HCT116 (cell line): ENCODE measurements around the gene ZNF341. TPM values are rescaled to one million over a fixed set of nuclear protein-coding genes. Genes with fewer than 3 reads are reported as not detected.

Source experiments
- ATAC-seq: fragments of 200-7000 bp; cut with Tn5 transposase; 2 replicates; pipeline ENCODE4 v1.9.1; 2020; ENCODE audit warnings: mild to moderate bottlenecking, moderate library complexity
- BruUV-seq: library from RNA; stranded (reverse); fragments of 400-500 nt; replicated peaks from 2 replicates; lab custom pipeline; 2021; lab: Mats Ljungman, UMichigan
- CTCF ChIA-PET: fragments of 300-600 bp; sonication (Branson Sonifier 250); formaldehyde crosslinking; loops from one replicate; lab custom pipeline; 2021; ENCODE audit warnings: antibody characterized with exemption; lab: Charles Lee
- POLR2A ChIA-PET: fragments of 300-600, 350-600 bp; sonication (Branson Sonifier 250); formaldehyde crosslinking; loops from one replicate; lab custom pipeline; 2021; ENCODE audit warnings: antibody characterized with exemption; lab: Charles Lee
- RAD21 ChIA-PET, 2 experiments: fragments of 300-600 bp; sonication (Branson Sonifier 250); formaldehyde crosslinking; loops; one replicate each; lab custom pipeline; 2023; ENCODE audit warnings: low total read pairs in 2 of 2; ENCODE audit not compliant: uncharacterized antibody in 2 of 2, unreplicated experiment in 2 of 2, low non-redundant PET in 1 of 2; lab: Charles Lee
- DNase-seq: peaks from one replicate; pipeline ENCODE4 v3.0.0-alpha.2; 2010; ENCODE audit warnings: low read depth, low spot score
- H2AFZ ChIP-seq: fragments of 200-600 bp; shearing (Covaris generic), sonication (generic); 2 replicates; pipeline ENCODE4 v1.6.1; 2017; ENCODE audit warnings: low read depth, mixed run types, mixed read lengths, antibody characterized with exemption, low read length; ENCODE audit not compliant: poor library complexity, severe bottlenecking
- H3K27ac ChIP-seq: 2 replicates; pipeline ENCODE4 v1.5.1; 2012; ENCODE audit warnings: low read depth, low read length
- H3K27me3 ChIP-seq: fragments of 200-600 bp; sonication (generic); 2 replicates; pipeline ENCODE4 v1.6.1; 2016; ENCODE audit warnings: mixed run types, low read length, mixed read lengths; ENCODE audit not compliant: insufficient read depth
- H3K36me3 ChIP-seq, 2 experiments: fragments of 200-500 bp in 1 of 2; fragments of 200-600 bp in 1 of 2; sonication (Bioruptor generic) in 1 of 2; sonication (generic) in 1 of 2; 2 replicates each; pipeline versions ENCODE4 v1.5.1 to v1.6.1; 2014 to 2016; ENCODE audit warnings: low read length in 2 of 2, inconsistent platforms in 1 of 2, mixed read lengths in 1 of 2, mixed run types in 1 of 2; ENCODE audit not compliant: insufficient read depth in 2 of 2, control insufficient read depth in 1 of 2
- H3K4me1 ChIP-seq, 2 experiments: fragments of 200-600 bp in 1 of 2; sonication (generic) in 1 of 2; 2 replicates each; pipeline versions ENCODE4 v1.5.1 to v1.6.1; 2012 to 2017; ENCODE audit warnings: low read length in 2 of 2, inconsistent platforms in 1 of 2, mild to moderate bottlenecking in 1 of 2, mixed read lengths in 1 of 2, mixed run types in 1 of 2, moderate library complexity in 1 of 2; ENCODE audit not compliant: insufficient read depth in 2 of 2, control insufficient read depth in 1 of 2
- H3K4me2 ChIP-seq: fragments of 200-600 bp; sonication (generic); 2 replicates; pipeline ENCODE4 v1.6.1; 2017; ENCODE audit warnings: mixed run types, low read length, mixed read lengths
- H3K4me3 ChIP-seq, 2 experiments: fragments of 200-600 bp in 1 of 2; sonication (generic) in 1 of 2; replicated peaks in 1 of 2; 2 replicates each; pipeline ENCODE4 v1.5.1; 2011 to 2016; ENCODE audit warnings: low read length in 2 of 2, control low read depth in 1 of 2, low read depth in 1 of 2, mild to moderate bottlenecking in 1 of 2, mixed read lengths in 1 of 2, mixed run types in 1 of 2
- H3K79me2 ChIP-seq: fragments of 200-600 bp; sonication (generic); 2 replicates; pipeline ENCODE4 v1.6.1; 2017; ENCODE audit warnings: mild to moderate bottlenecking, mixed run types, low read length, moderate library complexity, mixed read lengths; ENCODE audit not compliant: insufficient read depth
- H3K9ac ChIP-seq: fragments of 200-600 bp; sonication (generic); 2 replicates; pipeline ENCODE4 v1.6.1; 2016; ENCODE audit warnings: low read length, mixed read lengths
- H3K9me2 ChIP-seq: fragments of 200-600 bp; sonication (generic), shearing (Covaris generic); 2 replicates; pipeline ENCODE4 v1.6.1; 2017; ENCODE audit warnings: mixed run types, mild to moderate bottlenecking, moderate library complexity; ENCODE audit not compliant: insufficient read depth
- H3K9me3 ChIP-seq, 2 experiments: fragments of 200-500 bp in 1 of 2; fragments of 200-600 bp in 1 of 2; sonication (Bioruptor generic) in 1 of 2; sonication (generic) in 1 of 2; 2 replicates each; pipeline ENCODE4 v1.6.1; 2014 to 2017; ENCODE audit warnings: low read length in 2 of 2, mixed read lengths in 2 of 2, inconsistent platforms in 1 of 2, low read depth in 1 of 2, mild to moderate bottlenecking in 1 of 2, mixed run types in 1 of 2, moderate library complexity in 1 of 2; ENCODE audit not compliant: control insufficient read depth in 1 of 2, insufficient read depth in 1 of 2
- H4K20me1 ChIP-seq: fragments of 200-600 bp; sonication (generic), shearing (Covaris generic); 2 replicates; pipeline ENCODE4 v1.6.1; 2017; ENCODE audit warnings: mixed run types, mild to moderate bottlenecking, moderate library complexity; ENCODE audit not compliant: insufficient read depth
- CTCF ChIP-seq, 3 experiments: fragments of 200-600 bp in 1 of 3; sonication (generic) in 1 of 3; IDR thresholded peaks in 2 of 3; conservative IDR thresholded peaks in 1 of 3; 2 replicates each; pipeline ENCODE4 v1.5.1; 2012 to 2017; ENCODE audit warnings: low read depth in 2 of 3, low read length in 2 of 3, antibody characterized with exemption in 1 of 3, borderline replicate concordance in 1 of 3, control low read depth in 1 of 3, mild to moderate bottlenecking in 1 of 3, mixed read lengths in 1 of 3, mixed run types in 1 of 3, moderate library complexity in 1 of 3; ENCODE audit not compliant: insufficient read depth in 1 of 3
- EGR1 ChIP-seq: IDR thresholded peaks from 2 replicates; pipeline ENCODE4 v1.6.1; 2012; ENCODE audit warnings: low read depth
- ELF1 ChIP-seq: IDR thresholded peaks from 2 replicates; pipeline ENCODE4 v1.6.1; 2012; ENCODE audit warnings: low read depth, borderline replicate concordance
- EZH2phosphoT487 ChIP-seq: fragments of 200-600 bp; IDR thresholded peaks from 2 replicates; pipeline ENCODE4 v1.6.1; 2018; ENCODE audit warnings: antibody characterized with exemption, borderline replicate concordance
- FOSL1 ChIP-seq: IDR thresholded peaks from 2 replicates; pipeline ENCODE4 v1.6.1; 2012; ENCODE audit warnings: low read depth
- RAD21 ChIP-seq: IDR thresholded peaks from 2 replicates; pipeline ENCODE4 v1.6.1; 2012; ENCODE audit warnings: low read depth, mild to moderate bottlenecking
- REST ChIP-seq: IDR thresholded peaks from 2 replicates; pipeline ENCODE4 v1.6.1; 2012; ENCODE audit warnings: low read depth
- SIN3A ChIP-seq: IDR thresholded peaks from 2 replicates; pipeline ENCODE4 v1.6.1; 2012; ENCODE audit warnings: low read depth
- SP1 ChIP-seq: IDR thresholded peaks from 2 replicates; pipeline ENCODE4 v1.6.1; 2012; ENCODE audit warnings: low read depth
- YY1 ChIP-seq: IDR thresholded peaks from 2 replicates; pipeline ENCODE4 v1.6.1; 2011; ENCODE audit warnings: low read length, low read depth, moderate library complexity, mild to moderate bottlenecking; ENCODE audit not compliant: insufficient replicate concordance; ENCODE audit errors: extremely low read depth
- ZBTB33 ChIP-seq: IDR thresholded peaks from 2 replicates; pipeline ENCODE4 v1.6.1; 2011; ENCODE audit warnings: mild to moderate bottlenecking, low read length, moderate library complexity; ENCODE audit not compliant: insufficient replicate concordance; ENCODE audit errors: extremely low read depth
- ZFX ChIP-seq: fragments of 450-650 bp; IDR thresholded peaks from 2 replicates; pipeline ENCODE4 v1.6.1; 2017
- ZNF274 ChIP-seq: fragments of 200-500 bp; sonication (Bioruptor generic); IDR thresholded peaks from 2 replicates; pipeline ENCODE4 v1.6.1; 2014; ENCODE audit warnings: mild to moderate bottlenecking, low read depth, low read length, inconsistent platforms
- intact Hi-C: fragments of 100-400 bp; cut with micrococcal nuclease; formaldehyde crosslinking; loops from 2 replicates; pipeline ENCODE4 v1.10.0; 2022
- total RNA-seq: library from RNA; stranded (reverse); gene quantifications from one replicate; pipeline ENCODE4 v1.2.1, GENCODE V29; 2021; ENCODE audit not compliant: unreplicated experiment

The ZNF341 gene
- total RNA-seq, 1 experiment from 2014 or later = 4.9 TPM

GRCh38 chr20:33769043-33769442, 37.2 kb downstream of the ZNF341 start:
- H3K36me3 ChIP-seq = no peaks in the 10 kb centered on the region; a peak in 1 of 4 replicates
- H3K4me2 ChIP-seq = no peak overlapping the region
- no peak for ATAC-seq
- CTCF ChIA-PET = no interaction called here
- H3K9me3 ChIP-seq = no peaks in the 10 kb centered on the region
- no TSS peak for BruUV-seq
- no peaks in the 10 kb centered on the region for H3K27me3 ChIP-seq
- TF ChIP-seq CTCF (IDR thresholded peaks at IDR 0.05 in 2 of 3, conservative IDR thresholded peaks at IDR 0.05 in 1 of 3; ENCODE audit: borderline replicate concordance in 1 of 3, insufficient read depth in 1 of 3, low read depth in 2 of 3, low read length in 2 of 3) (no peak), SIN3A (no peak), FOSL1 (no peak), YY1 (no peak), RAD21 (no peak), ZNF274 (no peak), ZFX (no peak), SP1 (no peak), EZH2phosphoT487 (no peak), REST (no peak), ZBTB33 (no peak), ELF1 (no peak), EGR1 (no peak)
- H3K27ac ChIP-seq = no peak overlapping the region
- no peak for DNase-seq
- POLR2A ChIA-PET = no interaction called here
- intact Hi-C loops = no loop called here
- no peaks in the 10 kb centered on the region for H3K9me2 ChIP-seq
- H3K79me2 ChIP-seq = no peaks in the 10 kb centered on the region
- H4K20me1 ChIP-seq = no peaks in the 10 kb centered on the region
- RAD21 ChIA-PET = no interaction called here
- H3K9ac ChIP-seq = no peak overlapping the region
- no peak overlapping the region for H3K4me3 ChIP-seq
- no peak overlapping the region for H2AFZ ChIP-seq
- no peaks in the 10 kb centered on the region for H3K4me1 ChIP-seq
